AG04449 (cell line): Measurements from ENCODE around the gene WNT4.
A peak's percentile ranks its signal among the peaks of the same experiment; 100 is the strongest.

Source experiments
- CTCF ChIA-PET: fragments of 350-600 bp; formaldehyde crosslinking; extraction: SDS; loops from one replicate; lab custom pipeline; 2021; ENCODE audit warnings: antibody characterized with exemption; lab: Yijun Ruan, JAX
- POLR2A ChIA-PET: fragments of 400-600, 350-600 bp; formaldehyde crosslinking; extraction: SDS; loops from one replicate; lab custom pipeline; 2020; ENCODE audit warnings: antibody characterized with exemption, inconsistent platforms; lab: Yijun Ruan, JAX
- DNase-seq: peaks from one replicate; pipeline ENCODE4 v3.0.0-alpha.2; 2010; ENCODE audit warnings: low read depth, low spot score
- H3K4me3 ChIP-seq: 2 replicates; pipeline ENCODE4 v1.5.1; 2011; ENCODE audit warnings: low read depth, mild to moderate bottlenecking, control low read depth, low read length
- CTCF ChIP-seq: IDR thresholded peaks from one replicate; pipeline ENCODE4 v1.5.1; 2011; ENCODE audit warnings: mild to moderate bottlenecking, moderate library complexity, low read length, control low read depth, inconsistent platforms; ENCODE audit not compliant: insufficient read depth; ENCODE audit errors: missing control alignments

The WNT4 gene

GRCh38 chr1:22105611-22106207 lies 37.2 kb downstream of the WNT4 start:
- POLR2A ChIA-PET = no interaction called here
- DNase-seq = no peak
- peak; percentile 78 for TF ChIP-seq CTCF
- CTCF ChIA-PET = interaction anchor here (0.6 to 5.0 kb wide), 34 partner anchors 9 to 534 kb away, joined by 3 to 75 read pairs (median 4); no protein-coding TSS in a partner anchor
- H3K4me3 ChIP-seq = no peak overlapping the region

- CTCF ChIA-PET = interaction anchor here (0.7 to 5.0 kb wide), 34 partner anchors 8 to 374 kb away, joined by 3 to 75 read pairs (median 4); no protein-coding TSS in a partner anchor
These were observed 37.9 kb downstream of the WNT4 start for GRCh38 chr1:22104865-22105437.

GRCh38 chr1:22104094-22104493 lies 38.8 kb downstream of the WNT4 start:
- no peak for TF ChIP-seq CTCF
- ChIA-PET CTCF (interaction anchor here (0.7 to 5.0 kb wide), 8 partner anchors 7 to 312 kb away, joined by 3 to 75 read pairs (median 14); no protein-coding TSS in a partner anchor), POLR2A (no interaction called here)

More at GRCh38 chr1:22104865-22105437, 37.9 kb downstream of the WNT4 start:
- no peak for TF ChIP-seq CTCF
- H3K4me3 ChIP-seq = no peak overlapping the region
- no peak for DNase-seq
- POLR2A ChIA-PET = no interaction called here

GRCh38 chr1:22102746-22103145 lies 40.2 kb downstream of the WNT4 start:
- ChIA-PET POLR2A (no interaction called here), CTCF (interaction anchor here (1.5 to 2.7 kb wide), 3 partner anchors 10 to 313 kb away, joined by 3 to 15 read pairs (median 14); no protein-coding TSS in a partner anchor)
- H3K4me3 ChIP-seq = no peak overlapping the region
- DNase-seq = no peak
- no peak for TF ChIP-seq CTCF

More at GRCh38 chr1:22104094-22104493, 38.8 kb downstream of the WNT4 start:
- H3K4me3 ChIP-seq = no peak overlapping the region
- DNase-seq = no peak

- H3K4me3 ChIP-seq = no peak overlapping the region
- ChIA-PET CTCF (interaction anchor here (1.1 to 2.7 kb wide), 4 partner anchors 9 to 314 kb away, joined by 3 to 15 read pairs (median 10); no protein-coding TSS in a partner anchor), POLR2A (no interaction called here)
These were observed 40.9 kb downstream of the WNT4 start for GRCh38 chr1:22101995-22102394.

More at GRCh38 chr1:22101995-22102394, 40.9 kb downstream of the WNT4 start:
- no peak for DNase-seq
- no peak for TF ChIP-seq CTCF
